HCT116 (cell line): ENCODE data around the gene YAP1. TPM values are rescaled to one million over a fixed set of nuclear protein-coding genes. Genes with fewer than 3 reads are reported as not detected.
A peak's percentile ranks its signal among the peaks of the same experiment; 100 is the strongest.

Experiments used
- ATAC-seq: fragments of 200-7000 bp; cut with Tn5 transposase; 2 replicates; pipeline ENCODE4 v1.9.1; 2020; ENCODE audit warnings: mild to moderate bottlenecking, moderate library complexity
- BruUV-seq: library from RNA; stranded (reverse); fragments of 400-500 nt; replicated peaks from 2 replicates; lab custom pipeline; 2021; lab: Mats Ljungman, UMichigan
- CTCF ChIA-PET: fragments of 300-600 bp; sonication (Branson Sonifier 250); formaldehyde crosslinking; loops from one replicate; lab custom pipeline; 2021; ENCODE audit warnings: antibody characterized with exemption; lab: Charles Lee
- POLR2A ChIA-PET: fragments of 300-600, 350-600 bp; sonication (Branson Sonifier 250); formaldehyde crosslinking; loops from one replicate; lab custom pipeline; 2021; ENCODE audit warnings: antibody characterized with exemption; lab: Charles Lee
- RAD21 ChIA-PET, 2 experiments: fragments of 300-600 bp; sonication (Branson Sonifier 250); formaldehyde crosslinking; loops; one replicate each; lab custom pipeline; 2023; ENCODE audit warnings: low total read pairs in 2 of 2; ENCODE audit not compliant: uncharacterized antibody in 2 of 2, unreplicated experiment in 2 of 2, low non-redundant PET in 1 of 2; lab: Charles Lee
- DNase-seq: peaks from one replicate; pipeline ENCODE4 v3.0.0-alpha.2; 2010; ENCODE audit warnings: low read depth, low spot score
- H2AFZ ChIP-seq: fragments of 200-600 bp; shearing (Covaris generic), sonication (generic); 2 replicates; pipeline ENCODE4 v1.6.1; 2017; ENCODE audit warnings: low read depth, mixed run types, mixed read lengths, antibody characterized with exemption, low read length; ENCODE audit not compliant: poor library complexity, severe bottlenecking
- H3K27ac ChIP-seq: 2 replicates; pipeline ENCODE4 v1.5.1; 2012; ENCODE audit warnings: low read depth, low read length
- H3K27me3 ChIP-seq: fragments of 200-600 bp; sonication (generic); 2 replicates; pipeline ENCODE4 v1.6.1; 2016; ENCODE audit warnings: mixed run types, low read length, mixed read lengths; ENCODE audit not compliant: insufficient read depth
- H3K36me3 ChIP-seq, 2 experiments: fragments of 200-500 bp in 1 of 2; fragments of 200-600 bp in 1 of 2; sonication (Bioruptor generic) in 1 of 2; sonication (generic) in 1 of 2; 2 replicates each; pipeline versions ENCODE4 v1.5.1 to v1.6.1; 2014 to 2016; ENCODE audit warnings: low read length in 2 of 2, inconsistent platforms in 1 of 2, mixed read lengths in 1 of 2, mixed run types in 1 of 2; ENCODE audit not compliant: insufficient read depth in 2 of 2, control insufficient read depth in 1 of 2
- H3K4me1 ChIP-seq, 2 experiments: fragments of 200-600 bp in 1 of 2; sonication (generic) in 1 of 2; 2 replicates each; pipeline versions ENCODE4 v1.5.1 to v1.6.1; 2012 to 2017; ENCODE audit warnings: low read length in 2 of 2, inconsistent platforms in 1 of 2, mild to moderate bottlenecking in 1 of 2, mixed read lengths in 1 of 2, mixed run types in 1 of 2, moderate library complexity in 1 of 2; ENCODE audit not compliant: insufficient read depth in 2 of 2, control insufficient read depth in 1 of 2
- H3K4me2 ChIP-seq: fragments of 200-600 bp; sonication (generic); 2 replicates; pipeline ENCODE4 v1.6.1; 2017; ENCODE audit warnings: mixed run types, low read length, mixed read lengths
- H3K4me3 ChIP-seq, 2 experiments: fragments of 200-600 bp in 1 of 2; sonication (generic) in 1 of 2; replicated peaks in 1 of 2; 2 replicates each; pipeline ENCODE4 v1.5.1; 2011 to 2016; ENCODE audit warnings: low read length in 2 of 2, control low read depth in 1 of 2, low read depth in 1 of 2, mild to moderate bottlenecking in 1 of 2, mixed read lengths in 1 of 2, mixed run types in 1 of 2
- H3K79me2 ChIP-seq: fragments of 200-600 bp; sonication (generic); 2 replicates; pipeline ENCODE4 v1.6.1; 2017; ENCODE audit warnings: mild to moderate bottlenecking, mixed run types, low read length, moderate library complexity, mixed read lengths; ENCODE audit not compliant: insufficient read depth
- H3K9ac ChIP-seq: fragments of 200-600 bp; sonication (generic); 2 replicates; pipeline ENCODE4 v1.6.1; 2016; ENCODE audit warnings: low read length, mixed read lengths
- H3K9me2 ChIP-seq: fragments of 200-600 bp; sonication (generic), shearing (Covaris generic); 2 replicates; pipeline ENCODE4 v1.6.1; 2017; ENCODE audit warnings: mixed run types, mild to moderate bottlenecking, moderate library complexity; ENCODE audit not compliant: insufficient read depth
- H3K9me3 ChIP-seq, 2 experiments: fragments of 200-500 bp in 1 of 2; fragments of 200-600 bp in 1 of 2; sonication (Bioruptor generic) in 1 of 2; sonication (generic) in 1 of 2; 2 replicates each; pipeline ENCODE4 v1.6.1; 2014 to 2017; ENCODE audit warnings: low read length in 2 of 2, mixed read lengths in 2 of 2, inconsistent platforms in 1 of 2, low read depth in 1 of 2, mild to moderate bottlenecking in 1 of 2, mixed run types in 1 of 2, moderate library complexity in 1 of 2; ENCODE audit not compliant: control insufficient read depth in 1 of 2, insufficient read depth in 1 of 2
- H4K20me1 ChIP-seq: fragments of 200-600 bp; sonication (generic), shearing (Covaris generic); 2 replicates; pipeline ENCODE4 v1.6.1; 2017; ENCODE audit warnings: mixed run types, mild to moderate bottlenecking, moderate library complexity; ENCODE audit not compliant: insufficient read depth
- CBX3 ChIP-seq: IDR thresholded peaks from 2 replicates; pipeline ENCODE4 v1.6.1; 2012; ENCODE audit warnings: low read depth
- CEBPB ChIP-seq: IDR thresholded peaks from 2 replicates; pipeline ENCODE4 v1.6.1; 2012; ENCODE audit warnings: low read depth
- CTCF ChIP-seq, 3 experiments: fragments of 200-600 bp in 1 of 3; sonication (generic) in 1 of 3; IDR thresholded peaks in 2 of 3; conservative IDR thresholded peaks in 1 of 3; 2 replicates each; pipeline ENCODE4 v1.5.1; 2012 to 2017; ENCODE audit warnings: low read depth in 2 of 3, low read length in 2 of 3, antibody characterized with exemption in 1 of 3, borderline replicate concordance in 1 of 3, control low read depth in 1 of 3, mild to moderate bottlenecking in 1 of 3, mixed read lengths in 1 of 3, mixed run types in 1 of 3, moderate library complexity in 1 of 3; ENCODE audit not compliant: insufficient read depth in 1 of 3
- ELF1 ChIP-seq: IDR thresholded peaks from 2 replicates; pipeline ENCODE4 v1.6.1; 2012; ENCODE audit warnings: low read depth, borderline replicate concordance
- EZH2 ChIP-seq: fragments of 200-600 bp; sonication (generic); IDR thresholded peaks from 2 replicates; pipeline ENCODE4 v1.6.1; 2017; ENCODE audit warnings: antibody characterized with exemption, mixed run types
- JUND ChIP-seq: IDR thresholded peaks from 2 replicates; pipeline ENCODE4 v1.6.1; 2012
- POLR2A ChIP-seq: IDR thresholded peaks from 2 replicates; pipeline ENCODE4 v1.7.0; 2011; ENCODE audit warnings: borderline replicate concordance; ENCODE audit not compliant: insufficient read depth, insufficient read length; ENCODE audit errors: extremely low read depth
- REST ChIP-seq: IDR thresholded peaks from 2 replicates; pipeline ENCODE4 v1.6.1; 2012; ENCODE audit warnings: low read depth
- SP1 ChIP-seq: IDR thresholded peaks from 2 replicates; pipeline ENCODE4 v1.6.1; 2012; ENCODE audit warnings: low read depth
- SRF ChIP-seq: IDR thresholded peaks from 2 replicates; pipeline ENCODE4 v1.6.1; 2012; ENCODE audit warnings: low read depth
- YY1 ChIP-seq: IDR thresholded peaks from 2 replicates; pipeline ENCODE4 v1.6.1; 2011; ENCODE audit warnings: low read length, low read depth, moderate library complexity, mild to moderate bottlenecking; ENCODE audit not compliant: insufficient replicate concordance; ENCODE audit errors: extremely low read depth
- ZFX ChIP-seq: fragments of 450-650 bp; IDR thresholded peaks from 2 replicates; pipeline ENCODE4 v1.6.1; 2017
- intact Hi-C: fragments of 100-400 bp; cut with micrococcal nuclease; formaldehyde crosslinking; loops from 2 replicates; pipeline ENCODE4 v1.10.0; 2022
- total RNA-seq: library from RNA; stranded (reverse); gene quantifications from one replicate; pipeline ENCODE4 v1.2.1, GENCODE V29; 2021; ENCODE audit not compliant: unreplicated experiment

Gene YAP1
- total RNA-seq, 1 experiment from 2014 or later, result 88.6 TPM

GRCh38 chr11:102135256-102135655, 25.0 kb downstream of the YAP1 start:
- DNase-seq (no peak), ATAC-seq (no peak)
- Histone ChIP-seq H3K9me3 (no peaks in the 10 kb centered on the region), H3K27me3 (no peaks in the 10 kb centered on the region), H3K36me3 (no peaks in the 10 kb centered on the region), H4K20me1 (peaks cover 5% of the 10 kb centered on the region; the same call in 1 of the 2 replicates), H3K4me2 (no peak overlapping the region), H3K4me1 (peaks cover 11 to 22% of the 10 kb centered on the region in 2 experiments; a peak in 3 of 4 replicates), H3K27ac (no peak overlapping the region), H3K79me2 (peaks cover 100% of the 10 kb centered on the region), H2AFZ (no peak overlapping the region), H3K9ac (no peak overlapping the region), H3K4me3 (no peak overlapping the region), H3K9me2 (no peaks in the 10 kb centered on the region)
- RAD21 ChIA-PET, result no interaction called here
- intact Hi-C loops, result no loop called here
- BruUV-seq, result no TSS peak
- TF ChIP-seq ELF1, result no peak
- no peak for TF ChIP-seq CTCF (IDR thresholded peaks at IDR 0.05 in 2 of 3, conservative IDR thresholded peaks at IDR 0.05 in 1 of 3; ENCODE audit: borderline replicate concordance in 1 of 3, insufficient read depth in 1 of 3, low read depth in 2 of 3, low read length in 2 of 3)
- TF ChIP-seq SRF, result no peak
- TF ChIP-seq POLR2A, result no peak
- no peak for TF ChIP-seq JUND
- no peak for TF ChIP-seq SP1
- TF ChIP-seq EZH2, result no peak
- POLR2A ChIA-PET, result no interaction called here
- CTCF ChIA-PET, result no interaction called here

GRCh38 chr11:102138223-102138622, 28.0 kb downstream of the YAP1 start:
- POLR2A ChIA-PET, result interaction anchor here (1.3 kb wide), 1 partner anchor 19 kb away, joined by 4 read pairs; no protein-coding TSS in a partner anchor
- CTCF ChIA-PET, result no interaction called here
- Histone ChIP-seq H3K9me2 (no peaks in the 10 kb centered on the region), H3K4me3 (no peak overlapping the region), H3K9me3 (no peaks in the 10 kb centered on the region), H3K9ac (no peak overlapping the region), H4K20me1 (no peaks in the 10 kb centered on the region), H3K4me1 (peaks cover 11 to 21% of the 10 kb centered on the region in 2 experiments; a peak in 3 of 4 replicates), H3K27me3 (no peaks in the 10 kb centered on the region), H3K27ac (0 out of 2 replicates have a peak overlapping the region, but pooled peaks have one; percentile 9), H3K36me3 (no peaks in the 10 kb centered on the region), H2AFZ (no peak overlapping the region), H3K4me2 (peak overlapping the region; percentile 1; the same call in 1 of the 2 replicates), H3K79me2 (peaks cover 100% of the 10 kb centered on the region)
- ATAC-seq (0 out of 2 replicates have a peak, but pooled peaks have one; percentile 25), DNase-seq (no peak)
- no TSS peak for BruUV-seq
- RAD21 ChIA-PET, result no interaction called here
- intact Hi-C loops, result no loop called here
- TF ChIP-seq REST (no peak), POLR2A (no peak), ELF1 (no peak), CTCF (IDR thresholded peaks at IDR 0.05 in 2 of 3, conservative IDR thresholded peaks at IDR 0.05 in 1 of 3; ENCODE audit: borderline replicate concordance in 1 of 3, insufficient read depth in 1 of 3, low read depth in 2 of 3, low read length in 2 of 3) (no peak), ZFX (no peak), CEBPB (no peak), JUND (no peak), CBX3 (no peak), YY1 (no peak), SRF (no peak)
